Cardiac septum (tissue), 1 donor: ENCODE measurements around the gene TCEAL4. TPM values are rescaled to one million over a fixed set of nuclear protein-coding genes. Genes with fewer than 3 reads are reported as not detected.
"Not testable (repeated sequence)": the region's sequence is repeated elsewhere in the genome, so short reads cannot be mapped to it uniquely, and the experiment has no call there.

Experiments used
- DNase-seq: peaks from one replicate; pipeline ENCODE4 v3.0.0-alpha.2; 2020; ENCODE audit warnings: low spot score
- intact Hi-C: fragments of 100-400 bp; cut with DNase I; formaldehyde crosslinking; loops from one replicate; pipeline ENCODE4 v1.14.0; 2022
- total RNA-seq: library from RNA; stranded (reverse); fragmentation: NEBNext Ultra II Directional; extraction: Animal tissue kit (Norgen Biotek cat#: 25700); gene quantifications from one replicate; pipeline ENCODE4 v1.2.1, GENCODE V29; 2021
- donor health status: DM: no; HTN: no; CAD: no.

Gene TCEAL4
- total RNA-seq, 1 donor from 2014 or later, result 68.0 TPM

DNA sequence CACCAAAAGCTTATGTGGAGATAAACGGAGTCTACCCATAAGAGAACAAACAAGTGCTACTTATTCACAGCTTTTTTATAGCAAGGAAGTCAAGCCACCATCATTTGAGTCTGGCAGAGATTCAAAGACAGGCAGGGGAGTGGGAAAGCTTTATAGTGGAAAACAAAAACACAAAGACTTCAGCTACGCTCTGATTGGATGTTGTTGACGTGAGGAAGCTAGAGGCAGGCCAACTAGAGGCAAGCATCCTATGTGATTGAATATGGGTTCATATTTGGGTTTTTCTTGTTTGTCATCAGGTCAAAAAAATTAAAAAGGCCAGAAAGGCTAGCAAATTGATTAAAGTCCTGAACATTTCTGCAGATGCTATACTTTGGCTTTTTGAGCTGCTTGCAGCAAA lies 719 bp upstream of the TCEAL4 start:
- intact Hi-C loops, result no loop called here
- DNase-seq, result no peak

DNA sequence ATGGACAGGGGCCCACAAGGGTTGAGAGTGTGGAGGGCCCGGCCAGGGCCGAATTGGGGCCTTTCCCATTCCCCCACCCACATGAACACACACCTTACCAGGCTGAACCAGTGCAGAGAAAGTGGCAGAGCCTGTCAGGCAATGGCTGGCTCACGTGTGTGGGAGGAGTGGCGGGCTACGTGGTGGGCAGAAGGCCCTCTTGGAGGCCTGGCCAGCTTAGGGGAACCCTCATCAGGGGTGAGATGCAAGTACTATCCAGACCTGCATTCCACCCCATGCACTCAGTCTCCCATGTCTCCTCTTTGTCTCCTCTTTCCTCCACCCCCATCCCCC lies 965 bp downstream of the TCEAL4 start:
- intact Hi-C loops, result no loop called here
- DNase-seq, result no peak

DNA sequence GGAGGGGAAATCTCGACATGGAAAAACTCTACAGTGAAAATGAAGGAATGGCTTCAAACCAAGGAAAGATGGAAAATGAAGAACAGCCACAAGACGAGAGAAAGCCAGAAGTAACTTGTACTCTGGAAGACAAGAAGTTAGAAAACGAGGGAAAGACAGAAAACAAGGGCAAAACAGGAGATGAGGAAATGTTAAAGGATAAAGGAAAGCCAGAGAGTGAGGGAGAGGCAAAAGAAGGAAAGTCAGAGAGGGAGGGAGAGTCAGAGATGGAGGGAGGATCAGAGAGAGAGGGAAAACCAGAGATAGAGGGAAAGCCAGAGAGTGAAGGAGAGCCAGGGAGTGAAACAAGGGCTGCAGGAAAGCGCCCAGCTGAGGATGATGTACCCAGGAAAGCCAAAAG lies 1.3 kb downstream of the TCEAL4 start:
- DNase-seq, result no peak
- intact Hi-C loops, result no loop called here

DNA sequence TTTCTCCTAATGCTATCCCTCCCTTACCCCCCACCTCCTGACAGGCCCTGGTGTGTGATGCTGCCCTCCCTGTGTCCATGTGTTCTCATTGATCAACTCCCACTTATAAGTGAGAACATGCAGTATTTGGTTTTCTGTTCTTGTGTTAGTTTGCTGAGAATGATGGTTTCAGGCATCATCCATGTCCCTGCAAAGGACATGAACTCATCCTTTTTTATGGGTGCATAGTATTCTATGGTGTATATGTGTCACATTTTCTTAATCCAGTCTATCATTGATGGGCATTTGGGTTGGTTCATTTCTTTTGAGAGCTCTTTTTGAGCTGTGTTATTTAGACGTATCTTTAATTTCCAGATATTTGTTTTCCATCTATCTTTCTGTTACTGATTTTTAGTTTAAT lies 7.0 kb downstream of the TCEAL4 start:
- intact Hi-C loops, DNase-seq: not testable (repeated sequence)

DNA sequence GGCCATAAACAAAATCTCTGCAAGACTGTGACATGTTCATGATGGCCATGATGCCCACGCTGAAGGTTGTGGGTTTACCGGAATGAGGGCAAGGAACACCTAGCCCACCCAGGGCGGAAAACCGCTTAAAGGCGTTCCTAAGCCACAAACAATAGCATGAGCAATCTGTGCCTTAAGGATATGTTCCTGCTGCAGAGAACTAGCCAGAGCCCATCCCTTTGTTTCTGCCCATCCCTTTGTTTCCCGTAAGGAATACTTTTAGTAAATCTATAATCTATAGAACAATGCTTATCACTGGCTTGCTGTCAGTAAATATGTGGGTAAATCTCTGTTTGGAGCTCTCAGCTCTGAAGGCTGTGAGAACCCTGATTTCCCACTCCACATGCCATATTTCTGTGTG lies 9.9 kb downstream of the TCEAL4 start:
- intact Hi-C loops, result not testable (repeated sequence)

DNA sequence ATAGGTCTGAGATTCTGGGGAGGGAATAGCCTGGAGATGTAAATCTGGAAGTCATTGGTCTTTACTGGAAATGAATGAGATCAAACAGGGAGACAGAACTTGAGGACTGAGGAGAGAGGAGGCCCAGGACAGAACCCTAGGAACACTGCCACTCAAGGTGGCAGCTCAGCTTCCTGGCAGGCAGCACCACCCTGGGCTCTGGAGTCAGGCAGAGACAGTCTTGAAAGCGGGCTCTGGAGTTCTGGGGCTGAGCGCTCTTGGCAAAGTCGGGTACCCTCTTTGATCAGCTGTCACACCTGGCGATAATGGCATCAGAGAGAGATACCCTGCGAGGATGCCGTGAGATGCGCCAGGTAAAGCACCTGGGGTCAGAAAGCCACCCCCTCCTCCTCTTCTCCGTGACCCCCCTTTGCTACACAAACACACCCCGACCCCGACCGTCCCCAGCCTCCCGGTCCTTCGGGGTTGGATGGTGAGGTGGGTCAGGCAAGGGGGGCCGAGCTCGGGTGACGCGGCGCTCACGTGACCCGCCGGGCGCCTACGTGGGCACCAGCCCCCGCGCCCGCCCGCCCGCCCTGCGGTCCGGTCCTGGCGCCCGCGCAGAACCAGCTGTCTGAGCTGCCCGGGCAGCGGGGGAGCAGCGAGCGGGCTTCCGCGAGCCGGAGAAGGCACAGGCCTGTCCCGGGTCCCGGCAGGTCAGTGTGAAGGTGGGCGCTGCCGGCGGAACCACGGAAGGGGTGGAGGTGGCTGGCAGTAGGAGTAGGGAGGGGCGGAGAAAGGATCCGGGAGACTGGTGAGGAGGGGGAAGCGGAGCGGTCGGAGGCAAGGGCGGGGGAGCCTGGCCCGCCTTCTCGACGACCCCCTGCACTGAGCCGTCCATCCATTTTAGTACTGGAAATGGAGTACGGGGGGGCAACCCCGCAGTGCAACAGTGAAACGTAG lies 22.3 kb downstream of the TCEAL4 start, which contains the start of gene TCEAL3:
TSS of gene TCEAL3 (plus strand) at position 600 of the 942 bp plus-strand sequence. CDS start 1,102 bp downstream, outside the sequence.
- intact Hi-C loops, result no loop called here
- no peak for DNase-seq

More for the DNA sequence above, 9.9 kb downstream of the TCEAL4 start:
- DNase-seq, result not testable (repeated sequence)

DNA sequence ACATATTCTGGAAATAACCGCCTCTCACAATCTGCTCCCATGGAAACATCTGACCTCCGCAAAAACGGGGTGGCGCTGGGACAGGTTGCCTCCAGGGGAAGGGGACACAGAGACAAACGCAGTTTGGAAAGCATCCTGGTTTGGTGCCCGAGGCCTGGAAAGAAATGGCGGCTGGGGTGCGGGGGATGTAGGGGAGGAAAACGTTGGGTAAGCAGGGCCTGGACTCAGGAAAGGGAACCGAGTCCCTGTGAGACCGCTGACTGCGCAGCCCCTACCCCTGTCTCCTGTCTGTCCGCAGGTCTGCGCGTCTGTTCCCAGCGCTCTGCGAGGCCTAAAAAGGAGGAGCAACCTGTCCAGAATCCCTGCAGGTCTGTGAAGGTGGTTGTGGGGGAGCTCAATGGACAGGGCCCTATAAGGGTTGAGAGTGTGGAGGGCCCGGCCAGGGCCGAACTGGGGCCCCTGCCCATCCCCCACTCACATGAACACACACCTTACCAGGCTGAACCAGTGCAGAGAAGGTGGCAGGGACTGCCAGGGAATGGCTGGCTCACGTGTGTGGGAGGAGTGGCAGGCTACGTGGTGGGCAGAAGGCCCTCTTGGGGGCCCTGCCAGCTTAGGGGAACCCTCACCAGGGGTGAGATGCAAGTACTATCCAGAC lies 23.1 kb downstream of the TCEAL4 start:
- no peak for DNase-seq
- intact Hi-C loops, result no loop called here

DNA sequence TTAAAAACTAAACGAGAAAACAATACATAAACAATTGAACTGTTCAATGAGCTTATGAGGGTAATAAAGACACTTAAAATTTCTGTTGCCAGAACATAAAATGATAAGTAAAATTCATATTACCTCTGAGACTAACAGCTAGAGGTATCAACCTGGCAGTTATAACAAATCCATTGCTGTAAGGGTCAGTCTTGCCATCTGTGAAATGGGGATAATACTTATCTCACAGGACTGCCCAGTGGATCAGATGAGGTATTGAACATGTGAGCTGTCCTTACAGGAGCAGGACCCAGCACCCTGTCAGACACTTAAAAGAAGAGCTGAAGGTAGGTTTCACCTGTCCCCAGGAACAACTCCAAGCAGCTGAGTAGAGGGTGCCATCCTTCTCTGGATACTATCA lies 25.0 kb downstream of the TCEAL4 start:
- no peak for DNase-seq
- intact Hi-C loops, result no loop called here

GRCh38 chrX:103613362-103613890 lies 28.1 kb downstream of the TCEAL4 start:
- DNase-seq, result no peak
- intact Hi-C loops, result no loop called here

- no peak for DNase-seq
- intact Hi-C loops, result no loop called here
Observed at GRCh38 chrX:103614999-103615398, 29.7 kb downstream of the TCEAL4 start.

DNA sequence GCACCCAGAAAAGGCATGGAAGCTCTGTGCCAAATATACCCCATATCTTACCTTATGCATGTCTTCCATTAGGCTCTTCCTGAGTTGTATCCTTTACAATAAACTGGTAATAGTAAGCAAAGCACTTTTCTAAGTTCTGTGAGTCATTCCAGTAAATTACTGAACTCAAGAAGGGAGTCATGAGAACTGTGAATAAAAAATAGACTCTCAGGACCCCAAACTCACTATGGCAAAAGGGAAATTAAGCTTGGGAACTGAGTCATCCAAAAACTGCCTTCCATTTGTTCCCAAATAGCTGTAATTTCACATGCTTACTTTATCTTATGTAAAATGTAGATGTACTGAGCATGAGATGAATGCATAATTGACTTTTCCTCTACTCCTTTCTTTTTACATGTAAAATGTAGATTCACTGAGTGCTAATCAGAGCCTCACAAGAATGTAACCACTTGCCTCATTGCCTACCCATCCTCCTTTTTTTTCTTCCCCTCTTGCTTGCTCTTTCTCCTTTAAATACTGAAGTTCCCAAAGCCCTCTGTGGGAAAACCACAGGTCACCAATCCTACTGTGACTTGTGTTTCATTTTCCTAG lies 30.6 kb downstream of the TCEAL4 start:
- no peak for DNase-seq
- intact Hi-C loops, result no loop called here

DNA sequence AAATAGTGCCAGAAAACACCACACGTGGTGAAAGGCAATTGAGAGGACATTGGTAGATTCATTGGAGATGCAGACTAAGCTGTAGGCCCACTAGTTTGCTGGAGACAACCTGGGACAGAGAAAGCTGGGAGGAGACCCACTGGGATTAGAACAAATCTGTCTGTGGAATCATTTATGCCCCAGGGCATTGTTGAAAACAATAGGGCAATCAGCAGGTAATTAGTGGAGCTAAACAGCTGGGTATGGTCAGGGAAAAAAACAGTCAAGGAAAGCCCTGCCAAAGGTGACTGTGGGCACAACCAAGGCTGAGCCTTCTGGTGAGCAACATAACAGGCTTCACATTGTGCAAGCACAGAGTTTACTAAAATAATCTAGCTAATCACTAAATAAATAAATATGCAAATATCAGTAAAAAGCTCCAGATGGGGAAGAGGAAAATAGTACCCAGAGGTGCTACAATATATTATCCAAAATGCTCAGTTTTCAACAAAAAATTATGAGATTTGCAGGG lies 31.4 kb downstream of the TCEAL4 start:
- intact Hi-C loops, result no loop called here
- DNase-seq, result no peak

DNA sequence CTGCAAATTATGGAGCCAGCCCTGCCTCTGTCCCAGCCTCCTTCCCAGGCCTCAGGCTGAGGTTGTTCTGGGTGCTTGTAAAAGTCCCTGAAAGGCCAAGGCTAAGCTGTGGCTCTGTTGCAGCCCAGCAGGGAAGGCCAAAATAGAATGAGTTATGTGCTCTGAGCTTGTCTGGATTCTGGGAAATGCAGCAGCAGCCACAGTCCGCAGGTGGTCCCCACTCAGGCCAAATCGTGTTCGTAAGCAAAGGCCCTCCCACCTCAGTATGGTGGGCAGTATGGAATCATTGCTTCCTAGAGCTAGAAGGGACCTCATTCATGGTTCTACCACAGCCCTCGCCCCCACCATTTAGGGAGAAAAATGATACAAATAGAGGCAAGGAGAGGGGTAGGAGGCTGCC lies 38.8 kb downstream of the TCEAL4 start:
- intact Hi-C loops, result no loop called here
- no peak for DNase-seq

GRCh38 chrX:103626855-103627254 lies 41.5 kb downstream of the TCEAL4 start:
- intact Hi-C loops, result no loop called here
- no peak for DNase-seq

DNA sequence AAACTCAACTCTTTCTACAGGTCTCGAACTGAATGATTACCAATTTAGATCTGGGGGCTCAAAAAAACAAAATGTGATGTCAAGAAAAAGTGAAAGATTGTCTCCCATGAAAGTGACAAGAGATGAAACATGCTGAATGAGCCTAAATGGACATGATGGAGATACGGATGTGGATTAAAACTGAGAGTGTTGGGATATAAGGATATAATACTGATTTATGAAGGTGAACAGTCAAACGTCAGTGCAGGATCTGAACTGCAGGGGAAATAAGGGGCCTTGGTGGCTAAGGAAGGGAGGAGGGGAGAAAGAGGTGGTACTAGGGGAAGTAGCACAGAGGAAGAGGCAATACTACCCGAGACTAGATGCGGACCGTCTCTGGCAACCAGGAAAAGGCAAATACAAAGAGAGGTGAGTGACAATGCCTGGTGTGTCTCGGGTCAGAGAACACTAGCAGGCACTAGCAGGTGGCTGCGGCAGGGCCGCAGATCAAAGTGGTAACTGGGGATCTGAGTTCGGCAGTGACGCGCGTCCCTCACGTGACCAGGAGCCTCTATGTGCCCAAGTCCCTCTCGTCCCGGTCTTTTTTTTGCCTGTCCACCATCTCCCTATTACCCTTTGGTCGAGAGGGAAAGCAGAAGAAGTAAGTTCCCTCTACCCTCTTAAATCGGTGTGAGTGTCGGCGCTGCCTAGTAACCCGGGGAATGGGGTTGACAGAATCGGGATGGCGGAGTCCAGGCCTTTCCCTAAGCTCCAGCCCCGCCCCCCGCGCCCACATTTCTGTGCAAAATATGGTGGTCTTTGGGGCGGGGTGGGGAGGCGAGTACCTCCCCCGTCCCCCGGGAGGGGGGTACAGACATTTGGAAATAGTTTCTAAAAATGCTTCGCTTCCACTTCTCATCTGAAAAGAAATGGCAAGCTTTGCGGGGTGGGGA lies 43.3 kb downstream of the TCEAL4 start, which contains the start of gene TCEAL1:
TSS of gene TCEAL1 (plus strand) at position 590 of the 932 bp plus-strand sequence. CDS start 942 bp downstream, outside the sequence.
- no peak for DNase-seq
- intact Hi-C loops, result loop anchor here (2.0 kb wide), 1 partner anchor 58 kb away; the partner anchor contains the start of gene MORF4L2

DNA sequence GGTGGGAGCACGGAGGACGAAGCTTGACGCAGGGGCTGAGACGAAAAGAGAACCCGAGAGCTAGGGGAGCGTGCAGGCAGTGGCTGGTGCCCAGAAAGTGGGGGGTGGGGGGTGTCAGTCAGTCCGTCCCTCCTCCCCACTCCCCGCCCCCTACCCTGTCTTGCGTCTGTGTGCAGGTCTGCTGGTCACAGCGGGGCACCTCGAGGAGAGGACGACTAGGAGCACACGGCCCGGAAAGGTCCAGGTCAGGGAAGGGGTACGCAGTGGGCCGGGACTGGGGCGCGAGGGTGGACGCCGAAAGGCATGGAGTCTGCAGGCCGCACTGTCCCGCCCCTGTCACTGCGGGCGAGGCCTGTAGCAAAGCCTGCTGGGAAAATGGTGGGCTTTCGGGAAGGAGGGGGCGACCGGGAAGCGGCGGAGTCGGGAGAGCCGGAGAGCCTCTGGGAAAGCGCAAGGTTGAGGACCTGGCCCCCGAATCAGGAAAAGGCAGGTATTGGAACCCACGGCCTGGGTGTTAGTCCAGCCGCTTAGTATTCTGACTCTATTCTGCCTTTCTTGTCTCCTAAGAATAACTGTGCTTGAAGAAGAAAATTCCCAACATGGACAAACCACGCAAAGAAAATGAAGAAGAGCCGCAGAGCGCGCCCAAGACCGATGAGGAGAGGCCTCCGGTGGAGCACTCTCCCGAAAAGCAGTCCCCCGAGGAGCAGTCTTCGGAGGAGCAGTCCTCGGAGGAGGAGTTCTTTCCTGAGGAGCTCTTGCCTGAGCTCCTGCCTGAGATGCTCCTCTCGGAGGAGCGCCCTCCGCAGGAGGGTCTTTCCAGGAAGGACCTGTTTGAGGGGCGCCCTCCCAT lies 44.2 kb downstream of the TCEAL4 start:
- intact Hi-C loops, result loop anchor here (2.0 kb wide), 1 partner anchor 57 kb away; the partner anchor contains the start of gene MORF4L2
- peak; percentile 82 for DNase-seq

DNA sequence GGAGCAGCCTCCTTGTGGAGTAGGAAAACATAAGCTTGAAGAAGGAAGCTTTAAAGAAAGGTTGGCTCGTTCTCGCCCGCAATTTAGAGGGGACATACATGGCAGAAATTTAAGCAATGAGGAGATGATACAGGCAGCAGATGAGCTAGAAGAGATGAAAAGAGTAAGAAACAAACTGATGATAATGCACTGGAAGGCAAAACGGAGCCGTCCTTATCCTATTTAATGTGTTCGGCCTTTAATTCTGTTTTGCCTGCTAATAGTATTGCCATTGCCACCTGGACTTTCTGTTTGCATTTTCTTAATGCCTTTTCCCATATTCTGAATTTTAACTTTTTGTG lies 44.8 kb downstream of the TCEAL4 start:
- intact Hi-C loops, result no loop called here

DNA sequence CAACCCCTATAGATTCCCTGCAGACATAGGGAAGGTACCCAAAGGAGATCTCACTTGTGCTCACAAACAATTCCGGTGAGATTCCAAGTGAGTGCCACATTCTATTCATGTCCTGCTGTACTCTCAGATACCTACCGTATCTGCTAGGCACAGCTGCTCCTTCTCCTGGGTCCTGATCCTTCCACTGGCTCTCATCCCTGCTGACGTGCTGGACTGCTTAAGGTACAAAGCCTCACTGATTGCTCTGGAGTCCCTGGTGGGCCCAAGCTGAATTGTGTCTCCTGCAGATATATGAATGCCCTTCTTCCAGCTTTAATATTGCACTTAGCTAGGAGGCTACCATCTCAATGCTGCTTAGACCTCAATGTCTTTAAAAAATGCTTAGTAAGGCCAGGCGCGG lies 45.8 kb downstream of the TCEAL4 start:
- intact Hi-C loops, result no loop called here

More for the DNA sequence above, 44.8 kb downstream of the TCEAL4 start:
- no peak for DNase-seq

More for the DNA sequence above, 45.8 kb downstream of the TCEAL4 start:
- DNase-seq, result no peak
